H7 (cell line): ENCODE data around the gene EML1. TPM values are rescaled to one million over a fixed set of nuclear protein-coding genes. Genes with fewer than 3 reads are reported as not detected.
A peak's percentile ranks its signal among the peaks of the same experiment; 100 is the strongest.

Experiments
- DNase-seq: peaks from one replicate; pipeline ENCODE4 v3.0.0; 2012
- H3K27me3 ChIP-seq: 2 replicates; pipeline ENCODE4 v1.6.0; 2011; ENCODE audit warnings: mild to moderate bottlenecking, low read length; ENCODE audit not compliant: control insufficient read depth, insufficient read depth
- H3K36me3 ChIP-seq: replicated peaks from 2 replicates; pipeline ENCODE4 v1.5.1; 2011; ENCODE audit warnings: low read length; ENCODE audit not compliant: control insufficient read depth, insufficient read depth
- H3K4me3 ChIP-seq: 2 replicates; pipeline ENCODE4 v1.5.1; 2011; ENCODE audit warnings: low read depth, mild to moderate bottlenecking, control low read depth, low read length, moderate library complexity; ENCODE audit not compliant: insufficient read depth
- total RNA-seq: library from RNA; depleted of rRNA; stranded (reverse); fragments of >200 nt; shearing (Covaris generic); gene quantifications from 2 replicates; pipeline ENCODE4 v1.2.3, GENCODE V29; 2014

The EML1 gene
- total RNA-seq, 1 experiment from 2014 or later = 19.1 TPM

GRCh38 chr14:99969673-99970322, 176.6 kb downstream of the EML1 start:
- no peak overlapping the region for H3K4me3 ChIP-seq
- H3K27me3 ChIP-seq = peaks cover 25% of the 10 kb centered on the region
- H3K36me3 ChIP-seq = no peaks in the 10 kb centered on the region
- DNase-seq = no peak

- DNase-seq = peak; percentile 98
- peak overlapping the region; percentile 86 for H3K4me3 ChIP-seq
- H3K27me3 ChIP-seq = peaks cover 25% of the 10 kb centered on the region
- no peaks in the 10 kb centered on the region for H3K36me3 ChIP-seq
Measured at GRCh38 chr14:99971087-99971940, 178.1 kb downstream of the EML1 start.

GRCh38 chr14:99971941-99972747, 178.9 kb downstream of the EML1 start:
- peak; percentile 75 for DNase-seq
- Histone ChIP-seq H3K27me3 (peaks cover 25% of the 10 kb centered on the region), H3K36me3 (no peaks in the 10 kb centered on the region), H3K4me3 (peak overlapping the region; percentile 86)

GRCh38 chr14:99972748-99973466, 179.7 kb downstream of the EML1 start:
- no peaks in the 10 kb centered on the region for H3K36me3 ChIP-seq
- peaks cover 24% of the 10 kb centered on the region for H3K27me3 ChIP-seq
- no peak for DNase-seq
- H3K4me3 ChIP-seq = peak overlapping the region; percentile 86

- Histone ChIP-seq H3K4me3 (no peak overlapping the region), H3K36me3 (no peaks in the 10 kb centered on the region), H3K27me3 (peaks cover 12% of the 10 kb centered on the region)
- no peak for DNase-seq
Measured at GRCh38 chr14:99975190-99975589, 182.0 kb downstream of the EML1 start.

- no peaks in the 10 kb centered on the region for H3K36me3 ChIP-seq
- H3K27me3 ChIP-seq = peaks cover 6% of the 10 kb centered on the region
- DNase-seq = no peak
- H3K4me3 ChIP-seq = no peak overlapping the region
Measured at GRCh38 chr14:99976021-99976420, 182.8 kb downstream of the EML1 start.

- H3K36me3 ChIP-seq = no peaks in the 10 kb centered on the region
- DNase-seq = no peak
- peaks cover 6% of the 10 kb centered on the region for H3K27me3 ChIP-seq
- no peak overlapping the region for H3K4me3 ChIP-seq
Measured at GRCh38 chr14:99976681-99977080, 183.5 kb downstream of the EML1 start.

GRCh38 chr14:99980299-99980698, 187.1 kb downstream of the EML1 start:
- Histone ChIP-seq H3K4me3 (no peak overlapping the region), H3K27me3 (no peaks in the 10 kb centered on the region), H3K36me3 (no peaks in the 10 kb centered on the region)
- DNase-seq = no peak

- Histone ChIP-seq H3K27me3 (no peaks in the 10 kb centered on the region), H3K36me3 (no peaks in the 10 kb centered on the region), H3K4me3 (no peak overlapping the region)
- peak; percentile 46 for DNase-seq
Measured at GRCh38 chr14:99981806-99982205, 188.6 kb downstream of the EML1 start.

GRCh38 chr14:99982537-99983250, 189.5 kb downstream of the EML1 start:
- no peak overlapping the region for H3K4me3 ChIP-seq
- no peaks in the 10 kb centered on the region for H3K27me3 ChIP-seq
- no peaks in the 10 kb centered on the region for H3K36me3 ChIP-seq
- peak; percentile 84 for DNase-seq

GRCh38 chr14:99983251-99984015, 190.2 kb downstream of the EML1 start:
- Histone ChIP-seq H3K27me3 (no peaks in the 10 kb centered on the region), H3K36me3 (no peaks in the 10 kb centered on the region), H3K4me3 (no peak overlapping the region)
- DNase-seq = no peak

GRCh38 chr14:99984036-99984435, 190.8 kb downstream of the EML1 start:
- Histone ChIP-seq H3K27me3 (no peaks in the 10 kb centered on the region), H3K4me3 (no peak overlapping the region), H3K36me3 (no peaks in the 10 kb centered on the region)
- DNase-seq = no peak

GRCh38 chr14:99986396-99986795, 193.2 kb downstream of the EML1 start:
- no peak overlapping the region for H3K4me3 ChIP-seq
- no peaks in the 10 kb centered on the region for H3K27me3 ChIP-seq
- H3K36me3 ChIP-seq = no peaks in the 10 kb centered on the region
- DNase-seq = no peak
